SK-N-SH (cell line): ENCODE measurements around the gene NKX1-1. TPM values are rescaled to one million over a fixed set of nuclear protein-coding genes. Genes with fewer than 3 reads are reported as not detected.

Experiments
- CTCF ChIA-PET: fragments of 300-600, 350-600 bp; formaldehyde crosslinking; extraction: SDS; loops from one replicate; lab custom pipeline; 2021; lab: Yijun Ruan, JAX
- POLR2A ChIA-PET: fragments of 350-600 bp; sonication (Branson Sonifier 250); formaldehyde crosslinking; extraction: SDS; loops from one replicate; lab custom pipeline; 2020; ENCODE audit warnings: antibody characterized with exemption, inconsistent platforms; lab: Yijun Ruan, JAX
- DNase-seq: peaks from one replicate; pipeline ENCODE4 v3.0.0; 2012
- H2AFZ ChIP-seq: fragments of 200-600 bp; sonication (generic); 2 replicates; pipeline ENCODE4 v1.8.1; 2016; ENCODE audit warnings: antibody characterized with exemption, mild to moderate bottlenecking, low read depth
- H3F3A ChIP-seq: fragments of 200-600 bp; sonication (generic); replicated peaks from 2 replicates; pipeline ENCODE3; 2016; ENCODE audit warnings: antibody characterized with exemption, mild to moderate bottlenecking; ENCODE audit not compliant: insufficient read depth
- H3K27ac ChIP-seq, 2 experiments: fragments of 200-500 bp in 1 of 2; fragments of 200-600 bp in 1 of 2; sonication (Bioruptor generic) in 1 of 2; sonication (generic), shearing (Covaris generic) in 1 of 2; 2 replicates each; pipeline versions ENCODE4 v1.5.1 to v1.6.1; 2014 to 2016; ENCODE audit warnings: low read depth in 2 of 2, inconsistent platforms in 1 of 2, low read length in 1 of 2, mild to moderate bottlenecking in 1 of 2, mixed read lengths in 1 of 2
- H3K27me3 ChIP-seq: fragments of 200-600 bp; sonication (generic), shearing (Covaris generic); 2 replicates; pipeline ENCODE4 v1.6.1; 2016; ENCODE audit warnings: mixed run types; ENCODE audit not compliant: insufficient read depth
- H3K36me3 ChIP-seq, 2 experiments: fragments of 200-500 bp in 1 of 2; fragments of 200-600 bp in 1 of 2; sonication (Bioruptor generic) in 1 of 2; sonication (generic) in 1 of 2; replicated peaks in 1 of 2; 2 replicates each; pipeline versions ENCODE3 to v1.5.1; 2014 to 2016; ENCODE audit warnings: low read length in 1 of 2, mild to moderate bottlenecking in 1 of 2; ENCODE audit not compliant: insufficient read depth in 2 of 2, control insufficient read depth in 1 of 2
- H3K4me1 ChIP-seq, 2 experiments: fragments of 200-500 bp in 1 of 2; fragments of 200-600 bp in 1 of 2; sonication (Bioruptor generic) in 1 of 2; sonication (generic), shearing (Covaris generic) in 1 of 2; 2 replicates each; pipeline versions ENCODE4 v1.5.1 to v1.6.1; 2014 to 2016; ENCODE audit warnings: low read depth in 1 of 2, low read length in 1 of 2, mixed run types in 1 of 2; ENCODE audit not compliant: insufficient read depth in 2 of 2, control insufficient read depth in 1 of 2
- H3K4me2 ChIP-seq: fragments of 200-600 bp; sonication (generic), shearing (Covaris generic); 2 replicates; pipeline ENCODE4 v1.6.1; 2017; ENCODE audit warnings: mixed run types
- H3K4me3 ChIP-seq, 2 experiments: fragments of 200-500 bp in 1 of 2; fragments of 200-600 bp in 1 of 2; sonication (Bioruptor generic) in 1 of 2; sonication (generic), shearing (Covaris generic) in 1 of 2; 2 replicates each; pipeline versions ENCODE4 v1.5.1 to v1.8.1; 2014 to 2016; ENCODE audit warnings: low read depth in 2 of 2, inconsistent platforms in 1 of 2, low read length in 1 of 2, mild to moderate bottlenecking in 1 of 2, mixed read lengths in 1 of 2, moderate library complexity in 1 of 2
- H3K79me2 ChIP-seq: fragments of 200-600 bp; sonication (generic); 2 replicates; pipeline ENCODE4 v1.8.1; 2017; ENCODE audit warnings: mild to moderate bottlenecking; ENCODE audit not compliant: insufficient read depth
- H3K9ac ChIP-seq: fragments of 200-600 bp; sonication (generic); 2 replicates; pipeline ENCODE4 v1.6.1; 2017; ENCODE audit warnings: mixed run types
- H3K9me2 ChIP-seq: fragments of 200-600 bp; sonication (generic); 2 replicates; pipeline ENCODE4 v1.6.1; 2017; ENCODE audit warnings: mixed run types
- H3K9me3 ChIP-seq: fragments of 200-600 bp; sonication (generic); 2 replicates; pipeline ENCODE4 v1.6.1; 2017; ENCODE audit warnings: mixed run types, mild to moderate bottlenecking, moderate library complexity
- H4K20me1 ChIP-seq: fragments of 200-600 bp; sonication (generic); 2 replicates; pipeline ENCODE4 v1.6.1; 2017; ENCODE audit warnings: mild to moderate bottlenecking, mixed run types; ENCODE audit not compliant: insufficient read depth
- EP300 ChIP-seq, 2 experiments: IDR thresholded peaks; 2 replicates each; pipeline versions ENCODE4 v1.4.0 to v1.6.1; 2012; ENCODE audit warnings: borderline replicate concordance in 1 of 2, low read depth in 1 of 2, low read length in 1 of 2
- FOXM1 ChIP-seq: IDR thresholded peaks from 2 replicates; pipeline ENCODE4 v1.4.0; 2012; ENCODE audit warnings: low read depth, mild to moderate bottlenecking
- GABPA ChIP-seq: IDR thresholded peaks from 2 replicates; pipeline ENCODE4 v1.4.0; 2012; ENCODE audit warnings: low read depth, mild to moderate bottlenecking
- GATA2 ChIP-seq: sonication (generic); formaldehyde crosslinking; IDR thresholded peaks from 2 replicates; pipeline ENCODE4 v1.5.0; 2020; ENCODE audit warnings: mild to moderate bottlenecking, missing genetic modification reagents
- MEF2A ChIP-seq: IDR thresholded peaks from 2 replicates; pipeline ENCODE4 v1.4.0; 2012; ENCODE audit warnings: low read depth, borderline replicate concordance
- MXI1 ChIP-seq: IDR thresholded peaks from 2 replicates; pipeline ENCODE4 v1.6.1; 2012; ENCODE audit warnings: mild to moderate bottlenecking, low read depth, low read length, improper control_type of control experiment
- NFIC ChIP-seq: IDR thresholded peaks from 2 replicates; pipeline ENCODE4 v1.4.0; 2012; ENCODE audit warnings: borderline replicate concordance
- NRF1 ChIP-seq: IDR thresholded peaks from 2 replicates; pipeline ENCODE4 v1.6.1; 2012; ENCODE audit warnings: low read depth, mild to moderate bottlenecking, low read length
- POLR2AphosphoS5 ChIP-seq: IDR thresholded peaks from 2 replicates; pipeline ENCODE4 v1.6.1; 2012; ENCODE audit warnings: low read depth, low read length
- RXRA ChIP-seq: IDR thresholded peaks from 2 replicates; pipeline ENCODE4 v1.4.0; 2012; ENCODE audit warnings: low read depth, mild to moderate bottlenecking, borderline replicate concordance
- SIN3A ChIP-seq: IDR thresholded peaks from 2 replicates; pipeline ENCODE4 v1.6.1; 2012; ENCODE audit warnings: low read depth, mild to moderate bottlenecking, low read length, moderate library complexity, borderline replicate concordance
- SMC3 ChIP-seq: IDR thresholded peaks from 2 replicates; pipeline ENCODE4 v1.6.1; 2012; ENCODE audit warnings: low read depth, low read length, improper control_type of control experiment
- WGBS: methylation state at CpG from one replicate; pipeline ENCODE4 v1.1.6; 2017; ENCODE audit warnings: low lambda C conversion rate; 5-methylcytosine and 5-hydroxymethylcytosine counted together
- polyA plus RNA-seq, 3 experiments: library from polyadenylated mRNA; depleted of rRNA; stranded (reverse); fragments of >200 nt; gene quantifications; 2 replicates each; pipeline ENCODE4 v1.2.3, GENCODE V29; 2012
- TF ChIP-seq, protein P1 (sequence below): IDR thresholded peaks from 2 replicates; pipeline ENCODE4 v1.6.1; 2012; ENCODE audit warnings: mild to moderate bottlenecking, low read depth, low read length, moderate library complexity
- TF ChIP-seq, protein P2 (sequence below): IDR thresholded peaks from 2 replicates; pipeline ENCODE4 v1.4.0; 2012; ENCODE audit warnings: low read depth, borderline replicate concordance
- TF ChIP-seq, protein P3 (sequence below): IDR thresholded peaks from 2 replicates; pipeline ENCODE4; 2012
- TF ChIP-seq, protein P4 (sequence below): IDR thresholded peaks from 2 replicates; pipeline ENCODE4 v1.4.0; 2012; ENCODE audit warnings: low read depth
- TF ChIP-seq, protein P5 (sequence below): fragments of 150-350 bp; IDR thresholded peaks from 2 replicates; pipeline ENCODE4 v1.6.1; 2016; ENCODE audit warnings: mild to moderate bottlenecking, low read depth, low read length

The NKX1-1 gene
- polyA plus RNA-seq, 1 of the 3 experiments (the other 2 are of a cell fraction): not detected

DNA sequence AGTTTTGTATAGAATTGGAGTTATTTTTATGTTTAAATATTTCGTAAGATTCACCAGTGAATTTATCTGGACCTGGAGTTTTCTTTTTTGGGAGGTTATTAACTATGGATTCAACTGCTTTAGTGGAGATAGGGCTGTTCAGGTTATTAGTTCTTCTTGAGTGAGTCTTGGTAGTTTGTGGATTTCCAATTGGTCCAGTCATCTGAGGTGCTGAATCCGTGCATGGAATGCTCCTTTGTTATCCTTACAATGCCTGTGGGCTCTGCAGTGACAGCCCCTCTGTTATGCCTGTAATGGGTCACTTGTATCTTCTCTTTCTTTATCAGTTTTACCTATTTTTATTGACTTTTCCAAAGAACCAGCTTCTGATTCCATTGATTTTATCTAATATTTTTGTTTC lies 15.4 kb upstream of the NKX1-1 start:
- H3K36me3 ChIP-seq: no peaks in the 10 kb centered on the region
- no peak overlapping the region for H3K27ac ChIP-seq
- no peaks in the 10 kb centered on the region for H3K9me3 ChIP-seq
- H3K4me2 ChIP-seq: no peak overlapping the region
- H3K79me2 ChIP-seq: no peaks in the 10 kb centered on the region
- no peaks in the 10 kb centered on the region for H3K9me2 ChIP-seq
- H3K4me3 ChIP-seq: no peak overlapping the region
- CTCF ChIA-PET: interaction anchor here (1.0 to 1.5 kb wide), 2 partner anchors 91 to 291 kb away, joined by 3 read pairs; no protein-coding TSS in a partner anchor
- WGBS: 3% methylated on average over 2 of the region's 2 CpGs
- no peaks in the 10 kb centered on the region for H3K4me1 ChIP-seq
- no peaks in the 10 kb centered on the region for H4K20me1 ChIP-seq
- H3K27me3 ChIP-seq: peaks cover 66% of the 10 kb centered on the region
- H3F3A ChIP-seq: no peaks in the 10 kb centered on the region
- POLR2A ChIA-PET: no interaction called here
- TF ChIP-seq GATA2 (CRISPR knock-in tag): no peak
- TF ChIP-seq, protein P1, sequence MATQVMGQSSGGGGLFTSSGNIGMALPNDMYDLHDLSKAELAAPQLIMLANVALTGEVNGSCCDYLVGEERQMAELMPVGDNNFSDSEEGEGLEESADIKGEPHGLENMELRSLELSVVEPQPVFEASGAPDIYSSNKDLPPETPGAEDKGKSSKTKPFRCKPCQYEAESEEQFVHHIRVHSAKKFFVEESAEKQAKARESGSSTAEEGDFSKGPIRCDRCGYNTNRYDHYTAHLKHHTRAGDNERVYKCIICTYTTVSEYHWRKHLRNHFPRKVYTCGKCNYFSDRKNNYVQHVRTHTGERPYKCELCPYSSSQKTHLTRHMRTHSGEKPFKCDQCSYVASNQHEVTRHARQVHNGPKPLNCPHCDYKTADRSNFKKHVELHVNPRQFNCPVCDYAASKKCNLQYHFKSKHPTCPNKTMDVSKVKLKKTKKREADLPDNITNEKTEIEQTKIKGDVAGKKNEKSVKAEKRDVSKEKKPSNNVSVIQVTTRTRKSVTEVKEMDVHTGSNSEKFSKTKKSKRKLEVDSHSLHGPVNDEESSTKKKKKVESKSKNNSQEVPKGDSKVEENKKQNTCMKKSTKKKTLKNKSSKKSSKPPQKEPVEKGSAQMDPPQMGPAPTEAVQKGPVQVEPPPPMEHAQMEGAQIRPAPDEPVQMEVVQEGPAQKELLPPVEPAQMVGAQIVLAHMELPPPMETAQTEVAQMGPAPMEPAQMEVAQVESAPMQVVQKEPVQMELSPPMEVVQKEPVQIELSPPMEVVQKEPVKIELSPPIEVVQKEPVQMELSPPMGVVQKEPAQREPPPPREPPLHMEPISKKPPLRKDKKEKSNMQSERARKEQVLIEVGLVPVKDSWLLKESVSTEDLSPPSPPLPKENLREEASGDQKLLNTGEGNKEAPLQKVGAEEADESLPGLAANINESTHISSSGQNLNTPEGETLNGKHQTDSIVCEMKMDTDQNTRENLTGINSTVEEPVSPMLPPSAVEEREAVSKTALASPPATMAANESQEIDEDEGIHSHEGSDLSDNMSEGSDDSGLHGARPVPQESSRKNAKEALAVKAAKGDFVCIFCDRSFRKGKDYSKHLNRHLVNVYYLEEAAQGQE: 0 out of 2 replicates have a peak, but pooled peaks have one; percentile 20
- no peak overlapping the region for H2AFZ ChIP-seq
- DNase-seq: no peak
- H3K9ac ChIP-seq: no peak overlapping the region

DNA sequence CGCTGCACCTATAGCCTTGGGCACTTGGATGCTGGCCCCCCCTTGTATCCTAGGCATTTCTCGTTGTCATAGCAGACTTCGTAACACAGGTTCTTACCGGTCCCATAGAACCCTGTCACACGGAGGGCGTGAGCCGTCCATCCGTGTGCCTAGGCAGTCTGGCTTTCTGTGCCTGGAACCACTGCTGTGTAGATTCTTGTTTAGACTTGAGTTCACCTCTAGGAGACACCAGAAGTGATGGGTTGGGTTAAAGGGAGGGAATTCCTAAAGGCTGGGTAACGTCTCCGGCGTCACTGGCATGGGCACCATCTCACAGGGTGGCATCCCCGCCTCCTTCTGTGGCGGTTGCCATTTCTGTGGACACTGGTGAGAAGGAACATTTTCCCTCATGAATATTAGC lies 13.5 kb upstream of the NKX1-1 start:
- no peaks in the 10 kb centered on the region for H3F3A ChIP-seq
- ChIA-PET CTCF (interaction anchor here (1.4 kb wide), 1 partner anchor 93 kb away, joined by 3 read pairs; no protein-coding TSS in a partner anchor), POLR2A (no interaction called here)
- H2AFZ ChIP-seq: no peak overlapping the region
- WGBS: 23% methylated on average over 8 of the region's 13 CpGs
- no peaks in the 10 kb centered on the region for H4K20me1 ChIP-seq
- no peak for DNase-seq
- H3K79me2 ChIP-seq: no peaks in the 10 kb centered on the region
- H3K9ac ChIP-seq: no peak overlapping the region
- H3K36me3 ChIP-seq: no peaks in the 10 kb centered on the region
- H3K9me3 ChIP-seq: no peaks in the 10 kb centered on the region
- H3K4me3 ChIP-seq: no peak overlapping the region
- H3K4me1 ChIP-seq: no peaks in the 10 kb centered on the region
- no peak overlapping the region for H3K4me2 ChIP-seq
- H3K27me3 ChIP-seq: peaks cover 75% of the 10 kb centered on the region
- H3K9me2 ChIP-seq: no peaks in the 10 kb centered on the region
- no peak overlapping the region for H3K27ac ChIP-seq
- TF ChIP-seq, protein P2, sequence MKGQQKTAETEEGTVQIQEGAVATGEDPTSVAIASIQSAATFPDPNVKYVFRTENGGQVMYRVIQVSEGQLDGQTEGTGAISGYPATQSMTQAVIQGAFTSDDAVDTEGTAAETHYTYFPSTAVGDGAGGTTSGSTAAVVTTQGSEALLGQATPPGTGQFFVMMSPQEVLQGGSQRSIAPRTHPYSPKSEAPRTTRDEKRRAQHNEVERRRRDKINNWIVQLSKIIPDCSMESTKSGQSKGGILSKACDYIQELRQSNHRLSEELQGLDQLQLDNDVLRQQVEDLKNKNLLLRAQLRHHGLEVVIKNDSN: no peak
- TF ChIP-seq RXRA: no peak
- TF ChIP-seq, protein P3, sequence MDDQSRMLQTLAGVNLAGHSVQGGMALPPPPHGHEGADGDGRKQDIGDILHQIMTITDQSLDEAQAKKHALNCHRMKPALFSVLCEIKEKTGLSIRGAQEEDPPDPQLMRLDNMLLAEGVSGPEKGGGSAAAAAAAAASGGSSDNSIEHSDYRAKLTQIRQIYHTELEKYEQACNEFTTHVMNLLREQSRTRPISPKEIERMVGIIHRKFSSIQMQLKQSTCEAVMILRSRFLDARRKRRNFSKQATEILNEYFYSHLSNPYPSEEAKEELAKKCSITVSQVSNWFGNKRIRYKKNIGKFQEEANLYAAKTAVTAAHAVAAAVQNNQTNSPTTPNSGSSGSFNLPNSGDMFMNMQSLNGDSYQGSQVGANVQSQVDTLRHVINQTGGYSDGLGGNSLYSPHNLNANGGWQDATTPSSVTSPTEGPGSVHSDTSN: no peak
- TF ChIP-seq SMC3: no peak
- TF ChIP-seq MEF2A: no peak
- no peak for TF ChIP-seq FOXM1
- no peak for TF ChIP-seq MXI1
- no peak for TF ChIP-seq NRF1
- TF ChIP-seq, protein P1: no peak
- TF ChIP-seq, protein P4, sequence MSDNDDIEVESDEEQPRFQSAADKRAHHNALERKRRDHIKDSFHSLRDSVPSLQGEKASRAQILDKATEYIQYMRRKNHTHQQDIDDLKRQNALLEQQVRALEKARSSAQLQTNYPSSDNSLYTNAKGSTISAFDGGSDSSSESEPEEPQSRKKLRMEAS: no peak
- TF ChIP-seq GABPA: no peak
- TF ChIP-seq NFIC: no peak
- no peak for TF ChIP-seq SIN3A
- TF ChIP-seq EP300 (IDR thresholded peaks at IDR 0.05; ENCODE audit: borderline replicate concordance in 1 of 2, low read depth in 1 of 2, low read length in 1 of 2): no peak
- TF ChIP-seq, protein P5, sequence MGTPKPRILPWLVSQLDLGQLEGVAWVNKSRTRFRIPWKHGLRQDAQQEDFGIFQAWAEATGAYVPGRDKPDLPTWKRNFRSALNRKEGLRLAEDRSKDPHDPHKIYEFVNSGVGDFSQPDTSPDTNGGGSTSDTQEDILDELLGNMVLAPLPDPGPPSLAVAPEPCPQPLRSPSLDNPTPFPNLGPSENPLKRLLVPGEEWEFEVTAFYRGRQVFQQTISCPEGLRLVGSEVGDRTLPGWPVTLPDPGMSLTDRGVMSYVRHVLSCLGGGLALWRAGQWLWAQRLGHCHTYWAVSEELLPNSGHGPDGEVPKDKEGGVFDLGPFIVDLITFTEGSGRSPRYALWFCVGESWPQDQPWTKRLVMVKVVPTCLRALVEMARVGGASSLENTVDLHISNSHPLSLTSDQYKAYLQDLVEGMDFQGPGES: no peak
- TF ChIP-seq POLR2AphosphoS5: no peak
